Stomach (tissue), 4 donors: Measurements from ENCODE around the gene RAB32.

Experiments used
- EP300 ChIP-seq: sonication (generic); formaldehyde crosslinking; IDR thresholded peaks from one replicate; pipeline ENCODE4 v1.6.1; 2017; ENCODE audit warnings: antibody characterized with exemption
- TF ChIP-seq, protein P1 (sequence below), 7 experiments: fragments of 450-650 bp in 4 of 7; fragments of 200-600 bp in 3 of 7; sonication (generic) in 3 of 7; IDR thresholded peaks; one replicate each; pipeline ENCODE4 v1.5.1; 2016 to 2019; ENCODE audit warnings: antibody characterized with exemption in 7 of 7, control low read depth in 2 of 7, mild to moderate bottlenecking in 1 of 7

DNA sequence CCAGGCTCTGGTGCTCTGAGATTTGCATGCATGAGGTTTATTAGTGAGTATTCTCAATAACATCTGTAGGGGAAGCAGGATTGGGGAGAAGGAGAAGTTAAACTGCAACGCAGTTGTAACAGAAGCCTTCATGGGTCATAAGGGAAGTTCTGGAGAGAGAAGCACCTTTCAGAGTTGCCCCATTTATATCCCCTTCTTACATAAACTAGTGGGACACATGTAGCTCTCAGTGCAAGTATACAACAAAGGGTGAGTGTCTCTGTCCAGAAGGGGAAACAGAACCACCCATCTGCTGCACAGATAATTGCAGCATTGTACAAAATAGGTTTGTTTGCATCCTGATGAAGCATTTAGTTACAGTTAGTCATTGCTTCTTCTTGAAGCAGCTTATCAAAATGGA is 50.9 kb downstream of the RAB32 start:
- TF ChIP-seq, protein P1, sequence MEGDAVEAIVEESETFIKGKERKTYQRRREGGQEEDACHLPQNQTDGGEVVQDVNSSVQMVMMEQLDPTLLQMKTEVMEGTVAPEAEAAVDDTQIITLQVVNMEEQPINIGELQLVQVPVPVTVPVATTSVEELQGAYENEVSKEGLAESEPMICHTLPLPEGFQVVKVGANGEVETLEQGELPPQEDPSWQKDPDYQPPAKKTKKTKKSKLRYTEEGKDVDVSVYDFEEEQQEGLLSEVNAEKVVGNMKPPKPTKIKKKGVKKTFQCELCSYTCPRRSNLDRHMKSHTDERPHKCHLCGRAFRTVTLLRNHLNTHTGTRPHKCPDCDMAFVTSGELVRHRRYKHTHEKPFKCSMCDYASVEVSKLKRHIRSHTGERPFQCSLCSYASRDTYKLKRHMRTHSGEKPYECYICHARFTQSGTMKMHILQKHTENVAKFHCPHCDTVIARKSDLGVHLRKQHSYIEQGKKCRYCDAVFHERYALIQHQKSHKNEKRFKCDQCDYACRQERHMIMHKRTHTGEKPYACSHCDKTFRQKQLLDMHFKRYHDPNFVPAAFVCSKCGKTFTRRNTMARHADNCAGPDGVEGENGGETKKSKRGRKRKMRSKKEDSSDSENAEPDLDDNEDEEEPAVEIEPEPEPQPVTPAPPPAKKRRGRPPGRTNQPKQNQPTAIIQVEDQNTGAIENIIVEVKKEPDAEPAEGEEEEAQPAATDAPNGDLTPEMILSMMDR (IDR thresholded peaks at IDR 0.05): no peak
- TF ChIP-seq EP300: no peak
